AG09309 (cell line): ENCODE measurements around the gene TTLL13.
"Not testable (repeated sequence)": the region's sequence is repeated elsewhere in the genome, so short reads cannot be mapped to it uniquely, and the experiment has no call there.

Experiments
- DNase-seq: peaks from one replicate; pipeline ENCODE4 v3.0.0-alpha.2; 2010; ENCODE audit warnings: low read depth
- H3K4me3 ChIP-seq: 2 replicates; pipeline ENCODE4 v1.5.1; 2011; ENCODE audit warnings: mild to moderate bottlenecking, low read depth, low read length, moderate library complexity; ENCODE audit not compliant: control insufficient read depth
- TF ChIP-seq, protein P1 (sequence below): IDR thresholded peaks from 2 replicates; pipeline ENCODE4 v1.5.1; 2011; ENCODE audit warnings: mild to moderate bottlenecking, low read depth, low read length, inconsistent platforms; ENCODE audit not compliant: insufficient read depth, control insufficient read depth; ENCODE audit errors: missing control alignments

TTLL13 gene

DNA sequence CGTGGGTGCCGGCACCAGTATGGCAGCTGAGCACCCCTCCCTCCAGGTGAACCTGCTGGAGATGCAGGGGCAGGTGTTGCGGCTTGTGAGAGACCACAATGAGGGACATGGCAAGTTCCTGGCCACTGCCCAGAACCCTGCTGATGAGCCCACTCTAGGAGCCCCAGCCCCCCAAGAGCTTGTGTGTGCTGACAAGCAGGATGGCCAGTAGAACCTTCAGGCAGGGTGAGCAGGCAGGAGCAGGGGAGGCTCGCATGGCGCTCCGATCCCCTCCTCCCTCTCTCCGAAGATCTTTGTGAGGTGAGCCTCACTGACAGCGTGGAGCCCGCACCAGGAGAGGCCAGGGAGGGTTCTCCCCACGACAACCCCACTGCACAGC, 45.9 kb downstream of the TTLL13 start:
- TF ChIP-seq, protein P1, sequence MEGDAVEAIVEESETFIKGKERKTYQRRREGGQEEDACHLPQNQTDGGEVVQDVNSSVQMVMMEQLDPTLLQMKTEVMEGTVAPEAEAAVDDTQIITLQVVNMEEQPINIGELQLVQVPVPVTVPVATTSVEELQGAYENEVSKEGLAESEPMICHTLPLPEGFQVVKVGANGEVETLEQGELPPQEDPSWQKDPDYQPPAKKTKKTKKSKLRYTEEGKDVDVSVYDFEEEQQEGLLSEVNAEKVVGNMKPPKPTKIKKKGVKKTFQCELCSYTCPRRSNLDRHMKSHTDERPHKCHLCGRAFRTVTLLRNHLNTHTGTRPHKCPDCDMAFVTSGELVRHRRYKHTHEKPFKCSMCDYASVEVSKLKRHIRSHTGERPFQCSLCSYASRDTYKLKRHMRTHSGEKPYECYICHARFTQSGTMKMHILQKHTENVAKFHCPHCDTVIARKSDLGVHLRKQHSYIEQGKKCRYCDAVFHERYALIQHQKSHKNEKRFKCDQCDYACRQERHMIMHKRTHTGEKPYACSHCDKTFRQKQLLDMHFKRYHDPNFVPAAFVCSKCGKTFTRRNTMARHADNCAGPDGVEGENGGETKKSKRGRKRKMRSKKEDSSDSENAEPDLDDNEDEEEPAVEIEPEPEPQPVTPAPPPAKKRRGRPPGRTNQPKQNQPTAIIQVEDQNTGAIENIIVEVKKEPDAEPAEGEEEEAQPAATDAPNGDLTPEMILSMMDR, result no peak
- DNase-seq, result no peak
- no peak overlapping the region for H3K4me3 ChIP-seq

DNA sequence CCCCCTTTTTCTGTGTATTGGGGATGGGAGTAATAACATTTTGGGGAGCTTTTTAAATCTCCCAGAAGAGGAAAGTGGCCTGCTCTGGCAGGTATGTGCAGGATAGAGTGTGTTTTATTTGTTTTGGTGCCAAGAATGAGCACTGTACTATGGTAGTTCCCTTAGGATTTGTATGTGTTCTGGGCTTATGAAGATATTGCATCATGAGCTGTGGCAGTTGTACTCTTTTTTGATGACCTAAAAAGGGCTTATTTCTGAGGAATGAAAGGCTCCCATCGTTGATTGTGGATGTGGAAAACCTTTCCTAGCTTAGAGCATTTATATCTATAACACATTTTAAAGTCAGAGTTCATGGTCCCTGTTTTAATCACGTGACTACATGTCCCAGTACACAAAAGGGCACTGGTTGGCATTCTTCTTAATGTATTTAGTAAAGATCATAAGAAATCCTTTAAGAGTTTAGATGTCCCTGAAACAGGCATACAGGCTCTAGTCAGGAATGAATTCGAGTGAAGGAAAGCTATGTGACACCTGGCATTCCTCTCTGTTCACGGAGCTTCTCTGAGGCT, 47.0 kb downstream of the TTLL13 start:
- H3K4me3 ChIP-seq, DNase-seq: not testable (repeated sequence)

DNA sequence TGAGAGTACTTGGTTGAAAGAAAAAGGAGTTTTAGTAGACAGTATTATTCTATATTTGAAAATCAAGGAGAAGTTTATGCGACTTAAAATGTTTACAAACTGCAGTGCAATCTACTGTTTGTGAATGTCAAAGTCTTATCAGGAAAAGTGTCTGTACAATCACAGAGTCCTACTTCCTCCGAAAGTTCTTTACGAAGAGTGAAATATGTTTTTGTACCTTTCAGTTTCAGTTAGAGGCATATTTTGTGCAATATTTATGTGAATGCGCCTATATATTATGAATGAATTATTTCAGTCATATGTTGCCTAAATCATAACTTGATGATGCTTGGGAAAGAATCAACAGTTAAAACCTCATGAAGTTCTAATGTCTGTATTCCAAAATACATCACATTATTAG, 47.7 kb downstream of the TTLL13 start:
- no peak overlapping the region for H3K4me3 ChIP-seq
- DNase-seq, result no peak
- TF ChIP-seq, protein P1, result no peak

DNA sequence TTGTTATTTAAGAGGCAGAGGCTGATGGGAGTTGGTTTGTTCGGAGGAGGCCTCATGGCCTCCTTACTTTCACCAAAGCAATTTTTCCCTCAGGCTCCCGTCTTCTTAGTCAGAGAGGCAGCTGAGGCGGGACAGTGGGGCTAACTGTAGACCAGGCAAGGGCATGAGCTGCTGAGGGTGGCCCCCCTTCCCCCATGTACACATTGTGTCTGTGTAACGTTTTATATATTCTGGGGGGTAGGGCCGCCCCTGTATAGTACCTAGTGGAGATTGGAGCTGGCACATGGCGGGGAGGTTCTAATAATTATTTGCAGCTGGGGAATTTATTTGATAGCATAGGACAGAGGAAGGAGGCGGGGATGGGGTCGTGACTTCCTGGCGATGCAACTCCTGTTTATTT, 51.2 kb downstream of the TTLL13 start:
- no peak overlapping the region for H3K4me3 ChIP-seq
- no peak for DNase-seq

DNA sequence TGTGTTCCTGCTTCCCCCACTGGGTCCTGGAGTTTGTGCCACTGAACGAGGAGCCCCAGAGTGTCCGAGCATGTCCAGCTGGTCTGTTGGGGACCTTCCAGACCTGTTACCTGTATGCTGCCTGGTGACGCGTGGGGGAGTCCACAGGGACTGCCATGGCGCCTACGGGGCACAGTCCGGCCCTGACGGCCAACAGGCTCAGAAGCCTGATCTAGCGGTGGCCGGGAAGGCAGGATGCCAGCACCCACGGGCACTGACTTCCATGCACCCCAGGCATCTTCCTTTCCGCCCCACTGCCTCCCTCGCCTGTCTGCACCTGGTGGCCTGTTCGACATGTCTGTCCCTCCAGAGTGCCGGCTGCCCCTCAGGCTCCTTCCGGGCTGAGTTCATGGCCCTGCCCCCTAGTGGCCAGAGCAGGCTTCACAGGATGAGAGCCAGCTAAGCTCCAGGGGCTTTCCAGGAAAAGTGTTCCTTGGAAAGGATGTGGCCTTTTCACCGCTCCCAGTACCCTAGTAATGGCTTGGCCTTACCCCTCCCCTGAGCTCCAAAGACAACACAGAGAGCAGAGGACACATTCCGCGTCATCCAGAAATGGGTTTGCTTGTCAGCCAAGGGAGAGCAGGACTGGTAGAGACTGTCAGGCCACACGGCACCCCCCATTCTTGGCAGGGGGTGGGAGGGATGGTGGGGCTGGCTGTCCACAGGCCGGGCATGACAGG, 51.8 kb downstream of the TTLL13 start:
- H3K4me3 ChIP-seq, result no peak overlapping the region
- no peak for DNase-seq

More for the DNA sequence above, 51.2 kb downstream of the TTLL13 start:
- TF ChIP-seq, protein P1, result no peak

DNA sequence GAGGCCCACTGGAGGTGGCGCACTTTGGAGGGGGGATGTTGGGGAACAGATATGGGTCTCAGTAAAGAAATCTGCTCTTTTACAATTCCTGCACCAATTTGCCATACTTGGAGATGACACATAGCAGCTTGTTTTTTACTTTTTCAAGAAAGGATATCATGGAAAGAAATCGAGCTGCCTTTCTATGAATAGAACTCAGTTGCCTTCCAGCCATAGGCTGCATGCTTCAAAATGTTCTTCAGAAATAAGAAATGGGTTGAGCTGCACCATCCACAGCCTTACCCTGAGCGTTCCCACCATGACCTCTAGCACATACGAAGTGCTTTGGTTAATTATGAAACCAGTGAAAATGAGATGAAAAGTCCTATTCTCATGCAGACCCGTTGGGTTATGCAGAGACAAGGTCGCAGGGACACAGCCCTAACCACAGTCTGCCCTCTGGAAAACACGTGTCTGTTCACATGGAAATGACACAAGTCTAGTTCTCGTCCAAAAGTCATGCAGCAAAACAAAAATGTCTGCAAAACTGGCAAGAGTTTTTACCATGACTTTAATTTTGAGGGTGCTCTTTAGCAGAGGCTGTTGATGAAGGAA, 52.4 kb downstream of the TTLL13 start:
- DNase-seq, result no peak
- TF ChIP-seq, protein P1, result no peak
- H3K4me3 ChIP-seq, result no peak overlapping the region

More for the DNA sequence above, 51.8 kb downstream of the TTLL13 start:
- TF ChIP-seq, protein P1, result peak; percentile 86

DNA sequence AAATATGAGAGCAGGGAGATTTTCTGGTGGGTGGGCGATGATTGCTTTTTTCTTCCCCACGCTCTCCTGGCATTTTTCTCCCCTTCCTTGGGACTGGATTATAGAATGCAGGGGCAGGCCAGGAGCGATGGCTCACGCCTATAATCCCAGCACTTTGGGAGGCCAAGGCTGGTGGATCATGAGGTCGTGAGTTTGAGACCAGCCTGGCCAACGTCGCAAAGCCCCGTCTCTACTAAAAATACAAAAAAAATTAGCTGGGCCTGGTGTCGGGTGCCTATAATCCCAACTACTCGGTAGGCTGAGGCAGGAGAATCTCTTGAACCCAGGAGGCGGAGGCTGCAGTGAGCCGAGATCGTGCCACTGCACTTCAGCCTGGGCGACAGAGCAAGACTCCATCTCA, 56.0 kb downstream of the TTLL13 start:
- not testable (repeated sequence) for DNase-seq, H3K4me3 ChIP-seq
